GM19463 (cell line): ENCODE results near the gene SAXO1.

Experiments used
- ATAC-seq: cut with Tn5 transposase; IDR thresholded peaks from one replicate; pipeline ENCODE4 v1.9.1; 2021; ENCODE audit warnings: mild to moderate bottlenecking, moderate library complexity; ENCODE audit not compliant: unreplicated experiment

The SAXO1 gene

GRCh38 chr9:18920141-18921084 lies 112.6 kb downstream of the SAXO1 start:
- ATAC-seq = no peak

- no peak for ATAC-seq
Measured at GRCh38 chr9:18911714-18912342, 121.2 kb downstream of the SAXO1 start.

DNA sequence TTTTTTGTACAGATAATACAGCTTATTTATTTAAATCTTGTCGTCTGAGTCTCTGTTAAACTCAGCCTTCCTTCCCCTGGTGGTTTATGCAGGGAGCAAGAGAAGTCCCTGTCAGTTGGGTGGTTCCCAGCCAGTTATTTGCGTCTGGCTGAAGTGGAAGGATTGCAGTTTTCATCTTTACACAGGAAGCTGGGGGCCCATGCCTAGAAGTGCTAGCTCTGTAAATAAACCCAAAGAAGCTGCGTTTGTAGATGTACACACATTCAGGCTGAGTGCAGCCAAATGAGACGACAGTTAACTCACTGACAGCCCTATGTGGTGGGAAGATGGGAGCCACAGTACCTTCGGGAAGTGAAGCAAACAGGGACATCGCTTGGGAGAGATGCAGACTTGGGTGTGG lies 122.1 kb downstream of the SAXO1 start:
- no peak for ATAC-seq

DNA sequence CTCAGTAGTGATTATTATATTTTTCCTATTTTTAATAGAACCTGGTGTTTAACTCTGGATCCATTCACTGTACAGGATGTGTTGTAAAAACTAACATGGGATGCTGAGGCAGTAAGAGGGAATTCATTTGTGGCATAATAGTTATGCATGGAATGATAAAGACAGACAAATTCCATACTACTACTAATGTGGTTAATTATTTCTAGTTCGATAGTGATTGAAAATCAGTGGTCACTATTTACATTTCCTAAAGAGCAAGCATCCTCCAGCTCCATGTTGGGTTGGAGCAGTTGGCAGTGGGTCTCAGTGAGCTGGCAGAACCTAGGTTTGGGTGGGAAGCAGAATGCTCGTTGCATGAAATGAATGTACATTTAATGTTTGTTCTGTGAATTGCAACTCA lies 122.6 kb downstream of the SAXO1 start:
- no peak for ATAC-seq

- ATAC-seq = no peak
Measured at GRCh38 chr9:18909140-18910018, 123.6 kb downstream of the SAXO1 start.

DNA sequence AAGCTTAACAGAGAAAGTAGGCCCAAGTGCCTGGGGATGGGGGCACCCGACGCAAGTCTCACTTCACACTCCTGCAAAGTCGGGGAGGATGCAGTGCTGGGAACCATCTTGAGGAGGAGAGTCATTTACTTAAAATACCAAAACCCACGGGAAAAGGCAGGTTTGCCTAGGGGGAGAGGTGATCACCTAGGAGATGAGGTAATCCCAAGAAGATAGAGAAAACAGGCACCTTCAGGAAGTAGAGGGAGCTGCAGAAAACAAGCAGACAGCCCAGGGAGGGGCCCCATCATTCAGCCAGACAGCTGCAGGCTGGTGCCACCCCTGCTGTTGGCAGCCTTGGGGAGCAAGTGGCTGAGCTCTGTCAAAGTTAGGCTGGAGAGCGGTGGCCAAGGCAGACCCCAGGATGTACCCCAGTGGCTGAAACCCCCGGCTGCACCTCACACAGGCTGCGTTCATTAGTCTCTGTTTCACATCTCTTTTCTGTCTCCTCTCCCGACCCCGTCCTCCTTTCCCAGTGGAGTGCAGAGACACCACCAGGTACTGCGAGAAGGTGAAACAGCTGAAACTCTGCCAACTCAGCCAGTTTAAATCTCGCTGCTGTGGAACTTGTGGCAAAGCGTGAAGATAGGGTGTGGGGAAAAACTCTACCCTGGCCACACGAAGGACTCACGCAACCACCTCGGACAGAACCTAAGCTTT lies 124.9 kb downstream of the SAXO1 start:
- ATAC-seq = no peak

GRCh38 chr9:18906656-18907395 lies 126.2 kb downstream of the SAXO1 start:
- no peak for ATAC-seq

- ATAC-seq = no peak
Measured at GRCh38 chr9:18905883-18906629, 127.0 kb downstream of the SAXO1 start.

GRCh38 chr9:18905028-18905882 lies 127.8 kb downstream of the SAXO1 start:
- ATAC-seq = no peak

DNA sequence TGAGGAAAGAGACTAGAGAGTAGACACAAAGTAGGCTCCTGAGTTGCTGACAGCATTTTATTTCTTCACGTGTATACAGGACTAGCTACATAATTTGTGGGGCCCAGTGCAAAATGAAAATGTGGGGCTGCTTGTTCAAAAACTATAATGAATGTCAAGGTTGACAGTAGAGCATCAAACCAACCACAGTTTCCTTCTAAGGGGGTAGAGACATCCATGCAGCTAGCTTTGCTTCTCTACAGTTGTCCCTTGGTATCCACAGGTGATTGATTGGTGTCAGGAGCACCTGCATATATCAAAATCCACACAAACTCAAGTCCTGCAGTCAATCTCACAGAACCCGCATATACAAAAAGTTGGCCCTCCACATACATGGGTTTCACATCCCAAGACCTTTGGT lies 129.6 kb downstream of the SAXO1 start:
- ATAC-seq = no peak

DNA sequence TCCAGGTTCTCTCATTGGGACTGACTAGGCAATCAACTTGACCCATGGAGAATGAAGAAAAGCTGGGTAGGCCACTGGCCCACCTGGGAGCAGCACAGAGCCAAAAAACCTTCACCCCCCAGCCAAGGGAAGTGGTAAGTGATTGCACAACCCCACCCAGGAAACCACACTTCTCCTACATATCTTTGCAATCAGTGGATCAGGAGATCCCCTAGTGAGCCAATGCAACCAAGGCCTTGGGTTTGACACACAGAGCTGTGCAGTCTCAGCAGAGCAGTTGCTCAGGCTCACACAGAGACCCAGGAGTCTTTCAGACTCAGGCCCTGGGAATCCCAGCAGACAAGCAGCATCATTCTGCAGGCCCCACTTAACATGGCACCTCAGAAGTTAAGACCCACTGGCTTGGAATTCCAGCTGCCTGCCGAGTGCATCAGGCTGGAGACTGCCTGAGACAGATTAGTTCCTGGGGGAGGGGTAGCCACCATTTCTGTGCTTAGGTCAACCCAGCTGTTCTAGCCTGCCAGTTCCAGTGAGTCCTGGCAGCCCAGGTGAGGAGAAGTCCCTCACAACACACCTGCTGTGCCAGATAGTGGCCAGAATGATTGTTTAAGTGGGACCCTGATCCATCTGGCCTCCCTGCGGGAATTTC lies 136.4 kb downstream of the SAXO1 start:
- no peak for ATAC-seq

- no peak for ATAC-seq
Measured at GRCh38 chr9:18896004-18896403, 137.0 kb downstream of the SAXO1 start.

GRCh38 chr9:18893491-18893890 lies 139.5 kb downstream of the SAXO1 start:
- no peak for ATAC-seq

DNA sequence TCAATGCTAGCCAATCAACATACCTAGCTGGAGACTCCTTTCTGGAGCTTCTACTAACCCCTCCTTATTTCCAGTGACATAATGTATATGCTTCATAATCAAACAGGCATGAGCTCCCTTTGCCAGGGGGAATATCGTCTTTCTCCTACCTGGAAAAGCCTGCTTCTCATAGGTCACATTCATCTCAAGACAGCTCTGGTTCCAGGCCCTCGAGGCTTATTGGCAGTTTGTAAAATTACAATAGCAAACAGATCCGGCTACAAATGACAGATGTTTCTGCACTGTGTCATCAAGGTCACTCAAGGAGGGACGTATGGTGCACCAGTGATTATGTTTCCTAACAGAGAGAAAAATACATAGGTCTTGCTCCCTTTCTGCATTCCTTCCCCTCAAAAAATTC lies 140.0 kb downstream of the SAXO1 start:
- ATAC-seq = no peak

DNA sequence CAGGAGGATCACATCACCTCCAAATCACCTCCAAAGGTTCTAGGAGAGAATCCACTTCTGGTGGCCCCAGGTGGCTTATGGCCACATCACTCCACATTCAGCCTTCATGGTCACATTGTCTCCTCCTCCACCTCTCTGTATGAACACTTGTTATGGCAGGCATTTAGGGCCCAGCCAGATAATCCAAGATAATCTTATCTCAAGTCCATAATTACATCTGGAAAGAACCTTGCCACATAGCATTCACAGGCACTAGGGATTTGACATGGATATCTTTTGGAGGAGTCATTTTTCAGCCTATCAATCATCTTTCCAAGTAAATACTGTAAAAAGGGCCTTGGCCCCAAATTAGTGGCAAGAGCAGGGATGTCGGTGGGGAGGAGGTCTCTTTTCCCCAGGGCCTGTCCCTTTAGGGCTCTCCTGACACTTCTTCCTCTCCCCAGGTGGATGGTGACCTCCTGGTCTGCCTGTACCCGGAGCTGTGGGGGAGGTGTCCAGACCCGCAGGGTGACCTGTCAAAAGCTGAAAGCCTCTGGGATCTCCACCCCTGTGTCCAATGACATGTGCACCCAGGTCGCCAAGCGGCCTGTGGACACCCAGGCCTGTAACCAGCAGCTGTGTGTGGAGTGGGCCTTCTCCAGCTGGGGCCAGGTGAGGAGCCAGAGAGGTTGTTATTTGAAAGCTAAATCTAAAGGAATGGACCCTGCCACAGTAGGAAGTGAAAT lies 140.9 kb downstream of the SAXO1 start:
- no peak for ATAC-seq

- peak; percentile 80 for ATAC-seq
Measured at GRCh38 chr9:18890372-18890771, 142.6 kb downstream of the SAXO1 start.

GRCh38 chr9:18889550-18889949 lies 143.5 kb downstream of the SAXO1 start:
- no peak for ATAC-seq
